Astrocyte (in vitro differentiated cells and primary cell): ENCODE measurements around the gene IL3RA. TPM values are rescaled to one million over a fixed set of nuclear protein-coding genes. Genes with fewer than 3 reads are reported as not detected.
A peak's percentile ranks its signal among the peaks of the same experiment; 100 is the strongest.

Experiments
- DNase-seq: peaks from one replicate; pipeline ENCODE4 v3.0.0-alpha.2; 2010; ENCODE audit warnings: low read depth
- FAIRE-seq: peaks from 2 replicates; lab custom pipeline; 2011; peaks lifted over from hg19 to GRCh38; lab: Jason Lieb, UNC
- H2AFZ ChIP-seq: 2 replicates; pipeline ENCODE4 v1.6.0; 2012; ENCODE audit warnings: low read depth, low read length, inconsistent platforms
- H3K27ac ChIP-seq: 2 replicates; pipeline ENCODE4 v1.5.1; 2011; ENCODE audit warnings: low read depth, low read length, inconsistent platforms
- H3K27me3 ChIP-seq: 2 replicates; pipeline ENCODE4 v1.6.0; 2011; ENCODE audit warnings: low read length, inconsistent platforms; ENCODE audit not compliant: insufficient read depth
- H3K36me3 ChIP-seq: 2 replicates; pipeline ENCODE4 v1.5.1; 2011; ENCODE audit warnings: low read length, inconsistent platforms; ENCODE audit not compliant: insufficient read depth
- H3K4me1 ChIP-seq: 2 replicates; pipeline ENCODE4 v1.5.1; 2011; ENCODE audit warnings: low read length, inconsistent platforms; ENCODE audit not compliant: insufficient read depth
- H3K4me2 ChIP-seq: 2 replicates; pipeline ENCODE4 v1.6.0; 2012; ENCODE audit warnings: low read length, inconsistent platforms
- H3K4me3 ChIP-seq: 2 replicates; pipeline ENCODE4 v1.5.1; 2011; ENCODE audit warnings: low read depth, mild to moderate bottlenecking, low read length, inconsistent platforms; ENCODE audit not compliant: insufficient read depth
- H3K79me2 ChIP-seq: 2 replicates; pipeline ENCODE4 v1.6.0; 2012; ENCODE audit warnings: mild to moderate bottlenecking, low read length, inconsistent platforms; ENCODE audit not compliant: insufficient read depth
- H3K9ac ChIP-seq: 2 replicates; pipeline ENCODE4 v1.6.0; 2012; ENCODE audit warnings: mild to moderate bottlenecking, low read length, inconsistent platforms
- H3K9me3 ChIP-seq: 2 replicates; pipeline ENCODE4 v1.5.1; 2012; ENCODE audit warnings: low read depth, mild to moderate bottlenecking, low read length, inconsistent platforms; ENCODE audit not compliant: insufficient read depth
- H4K20me1 ChIP-seq: 2 replicates; pipeline ENCODE4 v1.6.0; 2012; ENCODE audit warnings: low read length, inconsistent platforms; ENCODE audit not compliant: insufficient read depth
- H3K27ac Mint-ChIP-seq: one replicate; pipeline ENCODE4 v1.8.0; 2021; ENCODE audit warnings: mild to moderate bottlenecking, mixed read lengths; ENCODE audit not compliant: unreplicated experiment
- H3K27me3 Mint-ChIP-seq: one replicate; pipeline ENCODE4 v1.8.0; 2021; ENCODE audit warnings: low read depth, mixed read lengths; ENCODE audit not compliant: unreplicated experiment
- H3K36me3 Mint-ChIP-seq: one replicate; pipeline ENCODE4 v1.8.0; 2021; ENCODE audit warnings: low read depth, mixed read lengths; ENCODE audit not compliant: unreplicated experiment
- H3K4me1 Mint-ChIP-seq: one replicate; pipeline ENCODE4 v1.8.0; 2021; ENCODE audit warnings: low read depth, mixed read lengths; ENCODE audit not compliant: unreplicated experiment
- H3K4me3 Mint-ChIP-seq: one replicate; pipeline ENCODE4 v1.8.0; 2021; ENCODE audit warnings: mild to moderate bottlenecking, moderate library complexity, mixed read lengths; ENCODE audit not compliant: unreplicated experiment
- H3K9me3 Mint-ChIP-seq: one replicate; pipeline ENCODE4 v1.8.0; 2021; ENCODE audit warnings: mild to moderate bottlenecking, mixed read lengths; ENCODE audit not compliant: unreplicated experiment
- EZH2 ChIP-seq: IDR thresholded peaks from 2 replicates; pipeline ENCODE4 v1.6.1; 2012; ENCODE audit warnings: mild to moderate bottlenecking, low read length, inconsistent platforms; ENCODE audit not compliant: insufficient read depth
- total RNA-seq: library from RNA; stranded (reverse); gene quantifications from 2 replicates; pipeline ENCODE4 v1.2.1, GENCODE V29; 2021
- TF ChIP-seq, protein P1 (sequence below): IDR thresholded peaks from 2 replicates; pipeline ENCODE4 v1.5.1; 2011; ENCODE audit warnings: low read depth, mild to moderate bottlenecking, inconsistent platforms, low read length, moderate library complexity; ENCODE audit not compliant: insufficient read depth

The IL3RA gene
- total RNA-seq, 1 donor from 2014 or later: not detected

DNA sequence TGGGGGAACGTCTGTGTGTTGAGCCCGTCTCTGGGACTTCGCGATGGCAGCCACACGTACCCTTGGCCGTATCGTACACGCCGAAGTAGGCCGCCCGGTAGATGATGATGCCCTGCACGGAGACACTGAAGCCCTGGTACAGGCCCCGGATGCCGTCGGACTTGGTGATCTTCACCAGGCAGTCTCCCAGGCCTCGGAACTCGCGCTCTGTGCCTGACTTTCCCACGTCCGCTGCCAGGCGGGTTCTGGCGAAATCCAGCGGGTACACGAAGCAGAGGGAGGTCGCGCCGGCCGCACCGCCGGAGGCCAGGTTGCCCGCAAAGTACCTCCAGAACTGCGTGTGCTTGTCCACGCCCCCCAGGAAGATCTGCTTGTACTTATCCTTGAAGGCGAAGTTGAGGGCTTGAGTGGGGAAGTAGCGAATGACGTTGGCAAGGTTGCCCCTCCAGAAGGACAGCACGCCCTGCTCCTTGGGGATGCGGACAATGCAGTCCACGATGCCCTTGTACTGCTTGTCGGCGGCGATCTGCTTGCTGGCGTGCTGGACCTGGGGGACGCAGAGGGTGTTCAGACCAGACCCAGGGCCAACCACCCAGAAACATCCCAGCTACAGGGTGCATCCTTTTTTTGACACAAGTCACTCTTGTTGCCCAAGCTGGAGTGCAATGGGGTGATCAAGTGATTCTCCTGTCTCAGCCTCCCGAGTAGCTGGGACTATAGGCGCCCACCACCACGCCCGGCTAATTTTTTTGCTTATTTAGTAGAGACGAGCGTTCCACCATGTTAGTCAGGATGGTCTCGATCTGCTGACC is 52.8 kb downstream of the IL3RA start:
- TF ChIP-seq, protein P1, sequence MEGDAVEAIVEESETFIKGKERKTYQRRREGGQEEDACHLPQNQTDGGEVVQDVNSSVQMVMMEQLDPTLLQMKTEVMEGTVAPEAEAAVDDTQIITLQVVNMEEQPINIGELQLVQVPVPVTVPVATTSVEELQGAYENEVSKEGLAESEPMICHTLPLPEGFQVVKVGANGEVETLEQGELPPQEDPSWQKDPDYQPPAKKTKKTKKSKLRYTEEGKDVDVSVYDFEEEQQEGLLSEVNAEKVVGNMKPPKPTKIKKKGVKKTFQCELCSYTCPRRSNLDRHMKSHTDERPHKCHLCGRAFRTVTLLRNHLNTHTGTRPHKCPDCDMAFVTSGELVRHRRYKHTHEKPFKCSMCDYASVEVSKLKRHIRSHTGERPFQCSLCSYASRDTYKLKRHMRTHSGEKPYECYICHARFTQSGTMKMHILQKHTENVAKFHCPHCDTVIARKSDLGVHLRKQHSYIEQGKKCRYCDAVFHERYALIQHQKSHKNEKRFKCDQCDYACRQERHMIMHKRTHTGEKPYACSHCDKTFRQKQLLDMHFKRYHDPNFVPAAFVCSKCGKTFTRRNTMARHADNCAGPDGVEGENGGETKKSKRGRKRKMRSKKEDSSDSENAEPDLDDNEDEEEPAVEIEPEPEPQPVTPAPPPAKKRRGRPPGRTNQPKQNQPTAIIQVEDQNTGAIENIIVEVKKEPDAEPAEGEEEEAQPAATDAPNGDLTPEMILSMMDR: no peak
- TF ChIP-seq EZH2: no peak
- DNase-seq (no peak), FAIRE-seq (no peak)
- H3K36me3 ChIP-seq: peaks cover 49% of the 10 kb centered on the region
- no peak overlapping the region for H2AFZ ChIP-seq
- Mint-ChIP-seq H3K9me3 (no peaks in the 10 kb centered on the region), H3K27ac (no peak overlapping the region), H3K4me3 (peak overlapping the region; percentile 95), H3K27me3 (no peaks in the 10 kb centered on the region), H3K4me1 (peaks cover 18% of the 10 kb centered on the region), H3K36me3 (peaks cover 29% of the 10 kb centered on the region)
- no peak overlapping the region for H3K4me3 ChIP-seq
- H4K20me1 ChIP-seq: peaks cover 72% of the 10 kb centered on the region
- no peak overlapping the region for H3K27ac ChIP-seq
- peaks cover 81% of the 10 kb centered on the region for H3K79me2 ChIP-seq
- H3K4me1 ChIP-seq: peaks cover 15% of the 10 kb centered on the region
- no peaks in the 10 kb centered on the region for H3K27me3 ChIP-seq
- H3K4me2 ChIP-seq: peak overlapping the region; percentile 93
- H3K9me3 ChIP-seq: no peaks in the 10 kb centered on the region
- H3K9ac ChIP-seq: no peak overlapping the region

DNA sequence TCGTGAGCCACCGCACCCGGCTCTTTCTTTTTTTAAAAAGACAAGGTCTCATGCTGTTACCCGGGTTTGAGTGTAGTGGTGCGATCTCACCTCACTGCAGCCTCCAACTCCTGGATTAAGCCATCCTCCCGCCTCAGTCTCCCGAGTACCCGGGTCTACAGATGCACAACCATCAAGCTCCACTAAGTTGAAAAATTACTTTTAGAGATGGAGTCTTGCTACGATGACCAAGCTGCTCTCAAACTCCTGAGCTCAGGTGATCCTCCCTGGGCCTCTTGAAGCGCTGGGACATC is 53.4 kb downstream of the IL3RA start:
- FAIRE-seq: no peak

More for the DNA sequence above, 53.4 kb downstream of the IL3RA start:
- peaks cover 45% of the 10 kb centered on the region for H3K36me3 ChIP-seq
- H4K20me1 ChIP-seq: peaks cover 68% of the 10 kb centered on the region
- TF ChIP-seq, protein P1: no peak
- TF ChIP-seq EZH2: no peak
- peak overlapping the region; percentile 14 for H3K9ac ChIP-seq
- H3K27ac Mint-ChIP-seq: peak overlapping the region; percentile 58
- H3K4me2 ChIP-seq: peak overlapping the region; percentile 93
- H3K4me3 ChIP-seq: no peak overlapping the region
- H3K4me3 Mint-ChIP-seq: peak overlapping the region; percentile 95
- H3K9me3 Mint-ChIP-seq: no peaks in the 10 kb centered on the region
- H3K4me1 ChIP-seq: peaks cover 13% of the 10 kb centered on the region
- no peaks in the 10 kb centered on the region for H3K27me3 ChIP-seq
- DNase-seq: no peak
- H3K27me3 Mint-ChIP-seq: no peaks in the 10 kb centered on the region
- no peaks in the 10 kb centered on the region for H3K9me3 ChIP-seq
- H3K4me1 Mint-ChIP-seq: peaks cover 20% of the 10 kb centered on the region
- H3K27ac ChIP-seq: no peak overlapping the region
- H3K36me3 Mint-ChIP-seq: peaks cover 25% of the 10 kb centered on the region
- peaks cover 87% of the 10 kb centered on the region for H3K79me2 ChIP-seq
- no peak overlapping the region for H2AFZ ChIP-seq
